K562 (cell line): ENCODE results near the gene MAML3. TPM values are rescaled to one million over a fixed set of nuclear protein-coding genes. Genes with fewer than 3 reads are reported as not detected.

Source experiments
- ATAC-seq: fragments of 200-7000 bp; cut with Tn5 transposase; 3 replicates; pipeline ENCODE4 v1.9.1; 2020; ENCODE audit warnings: moderate library complexity
- BruUV-seq: library from RNA; stranded (reverse); fragments of 400-500 nt; replicated peaks from 2 replicates; lab custom pipeline; 2021; lab: Mats Ljungman, UMichigan
- CTCF ChIA-PET: fragments of 300-600 bp; formaldehyde crosslinking; extraction: SDS; loops from one replicate; lab custom pipeline; 2021; ENCODE audit warnings: low intra/inter-chr PET ratio; lab: Yijun Ruan, JAX
- POLR2A ChIA-PET: fragments of 300-600, 350-650 bp; sonication (Branson Sonifier 250); formaldehyde crosslinking; extraction: SDS; loops from one replicate; lab custom pipeline; 2021; ENCODE audit warnings: antibody characterized with exemption, inconsistent platforms; lab: Yijun Ruan, JAX
- DNase-seq, 4 experiments: peaks; one replicate each; pipeline versions ENCODE4 v3.0.0 to v3.0.0-alpha.2; 2011 to 2018; ENCODE audit warnings: low spot score in 3 of 4, mixed read lengths in 3 of 4; ENCODE audit errors: extremely low read depth in 1 of 4
- FAIRE-seq: peaks from 2 replicates; lab custom pipeline; 2011; peaks lifted over from hg19 to GRCh38; lab: Jason Lieb, UNC
- H2AFZ ChIP-seq: 2 replicates; pipeline ENCODE4 v1.6.0; 2011; ENCODE audit warnings: low read depth, low read length, control low read depth, inconsistent platforms
- H3K27ac ChIP-seq: fragments of 200-600 bp; 3 replicates; pipeline ENCODE4 v1.8.0; 2011; ENCODE audit warnings: low read depth, mild to moderate bottlenecking, control low read depth, inconsistent platforms, low read length, moderate library complexity, mixed read lengths; ENCODE audit errors: extremely low read depth
- H3K27me3 ChIP-seq, 2 experiments: fragments of 300-600 bp in 1 of 2; 2 replicates in 1 of 2; 3 replicates in 1 of 2; pipeline versions ENCODE4 v1.6.0 to v1.8.0; 2011; ENCODE audit warnings: inconsistent platforms in 2 of 2, low read length in 2 of 2, mild to moderate bottlenecking in 1 of 2, mixed read lengths in 1 of 2, moderate library complexity in 1 of 2; ENCODE audit not compliant: control insufficient read depth in 2 of 2, insufficient read depth in 2 of 2
- H3K36me3 ChIP-seq: fragments of 300-600 bp; 3 replicates; pipeline ENCODE4 v1.8.0; 2011; ENCODE audit warnings: mild to moderate bottlenecking, low read length, inconsistent platforms; ENCODE audit not compliant: control insufficient read depth, insufficient read depth
- H3K4me1 ChIP-seq, 2 experiments: fragments of 200-600 bp in 1 of 2; replicated peaks in 1 of 2; 2 replicates in 1 of 2; 3 replicates in 1 of 2; pipeline versions ENCODE4 v1.5.1 to v1.8.0; 2011; ENCODE audit warnings: inconsistent platforms in 2 of 2, low read length in 2 of 2, mild to moderate bottlenecking in 1 of 2, mixed read lengths in 1 of 2, moderate library complexity in 1 of 2; ENCODE audit not compliant: control insufficient read depth in 2 of 2, insufficient read depth in 2 of 2
- H3K4me2 ChIP-seq: 2 replicates; pipeline ENCODE4 v1.6.1; 2011; ENCODE audit warnings: low read length, control low read depth, inconsistent platforms, mixed read lengths; ENCODE audit not compliant: insufficient read depth
- H3K4me3 ChIP-seq: fragments of 200-600 bp; sonication (generic), shearing (Covaris generic); 2 replicates; pipeline ENCODE4 v1.5.1; 2016; ENCODE audit warnings: control low read depth, inconsistent platforms
- H3K79me2 ChIP-seq: fragments of 200-600 bp; 3 replicates; pipeline ENCODE4 v1.8.0; 2011; ENCODE audit warnings: low read length, inconsistent platforms; ENCODE audit not compliant: control insufficient read depth, insufficient read depth
- H3K9ac ChIP-seq, 2 experiments: 2 replicates each; pipeline versions ENCODE4 v1.6.0 to v1.6.1; 2011; ENCODE audit warnings: low read depth in 2 of 2, low read length in 2 of 2, control low read depth in 1 of 2, inconsistent platforms in 1 of 2, mild to moderate bottlenecking in 1 of 2, mixed read lengths in 1 of 2; ENCODE audit not compliant: insufficient read depth in 1 of 2
- H3K9me1 ChIP-seq: one replicate; pipeline ENCODE4 v1.6.0; 2011; ENCODE audit warnings: inconsistent platforms, mild to moderate bottlenecking, low read length, moderate library complexity; ENCODE audit not compliant: control insufficient read depth, insufficient read depth
- H3K9me3 ChIP-seq: replicated peaks from 2 replicates; pipeline ENCODE4 v1.5.1; 2011; ENCODE audit warnings: low read depth, low read length, inconsistent platforms; ENCODE audit not compliant: control insufficient read depth, insufficient read depth
- H4K20me1 ChIP-seq: replicated peaks from 2 replicates; pipeline ENCODE4 v1.6.1; 2011; ENCODE audit warnings: low read length, inconsistent platforms, mixed read lengths; ENCODE audit not compliant: control insufficient read depth, insufficient read depth
- RFX1 ChIP-seq: fragments of 450-650 bp; IDR thresholded peaks from 2 replicates; pipeline ENCODE4 v1.6.1; 2016; ENCODE audit warnings: mild to moderate bottlenecking, moderate library complexity
- ZNF584 ChIP-seq: fragments of 200-800 bp; sonication (Bioruptor generic); IDR thresholded peaks from 2 replicates; pipeline ENCODE4 v1.6.1; 2016; ENCODE audit warnings: low read depth, mild to moderate bottlenecking, missing genetic modification characterization, missing compliant biosample characterization
- whole genome bisulfite sequencing: fragments of 100-300 bp; shearing (Covaris generic); methylation state at CpG from one replicate; pipeline ENCODE4 v1.1.6; 2016; ENCODE audit warnings: low coverage, mixed read lengths; ENCODE audit not compliant: insufficient coverage; ENCODE audit errors: missing lambda C conversion rate; 5-methylcytosine and 5-hydroxymethylcytosine counted together
- in situ Hi-C: fragments of 300-500 bp; cut with MboI; formaldehyde crosslinking; loops from 4 replicates; pipeline ENCODE4 v1.15.0; 2018; ENCODE audit warnings: inconsistent platforms, mixed read lengths
- intact Hi-C: fragments of 100-400 bp; cut with micrococcal nuclease; formaldehyde crosslinking; loops from 2 replicates; pipeline ENCODE4 v1.14.2; 2022
- polyA plus RNA-seq, 8 experiments: library from polyadenylated mRNA; depleted of rRNA in 4 of 8; stranded (reverse) in 5 of 8; unstranded in 3 of 8; fragments of >200 nt; fragmentation: Nextera tagmentation in 2 of 8; fragmentation: Illumina TruSeq in 1 of 8; extraction: Ambion mirVana in 2 of 8; extraction: Trizol in 1 of 8; gene quantifications; 2 replicates each; pipeline versions ENCODE4 v1.2.1 to v1.2.3, GENCODE V29; 2011 to 2014; ENCODE audit warnings: inconsistent platforms in 1 of 8, missing spikeins in 1 of 8
- total RNA-seq, 7 experiments: library from RNA; depleted of rRNA in 6 of 7; stranded (reverse); fragments of >200 nt in 6 of 7; fragmentation: Illumina TruSeq in 2 of 7; extraction: Trizol in 2 of 7; gene quantifications; 2 replicates each; pipeline versions ENCODE4 v1.2.1 to v1.2.3, GENCODE V29; 2011 to 2021; ENCODE audit warnings: low replicate concordance in 1 of 7
- TF ChIP-seq, protein P1 (sequence below): fragments of 450-650 bp; IDR thresholded peaks from 2 replicates; pipeline ENCODE4 v1.6.1; 2016; ENCODE audit warnings: antibody characterized with exemption

MAML3 gene
- total and polyA plus RNA-seq, 9 of the 15 experiments (the other 6 are each of a cell fraction or from before 2014, with no cell fraction given) = 0.01 to 0.55 (median 0.25) TPM

DNA sequence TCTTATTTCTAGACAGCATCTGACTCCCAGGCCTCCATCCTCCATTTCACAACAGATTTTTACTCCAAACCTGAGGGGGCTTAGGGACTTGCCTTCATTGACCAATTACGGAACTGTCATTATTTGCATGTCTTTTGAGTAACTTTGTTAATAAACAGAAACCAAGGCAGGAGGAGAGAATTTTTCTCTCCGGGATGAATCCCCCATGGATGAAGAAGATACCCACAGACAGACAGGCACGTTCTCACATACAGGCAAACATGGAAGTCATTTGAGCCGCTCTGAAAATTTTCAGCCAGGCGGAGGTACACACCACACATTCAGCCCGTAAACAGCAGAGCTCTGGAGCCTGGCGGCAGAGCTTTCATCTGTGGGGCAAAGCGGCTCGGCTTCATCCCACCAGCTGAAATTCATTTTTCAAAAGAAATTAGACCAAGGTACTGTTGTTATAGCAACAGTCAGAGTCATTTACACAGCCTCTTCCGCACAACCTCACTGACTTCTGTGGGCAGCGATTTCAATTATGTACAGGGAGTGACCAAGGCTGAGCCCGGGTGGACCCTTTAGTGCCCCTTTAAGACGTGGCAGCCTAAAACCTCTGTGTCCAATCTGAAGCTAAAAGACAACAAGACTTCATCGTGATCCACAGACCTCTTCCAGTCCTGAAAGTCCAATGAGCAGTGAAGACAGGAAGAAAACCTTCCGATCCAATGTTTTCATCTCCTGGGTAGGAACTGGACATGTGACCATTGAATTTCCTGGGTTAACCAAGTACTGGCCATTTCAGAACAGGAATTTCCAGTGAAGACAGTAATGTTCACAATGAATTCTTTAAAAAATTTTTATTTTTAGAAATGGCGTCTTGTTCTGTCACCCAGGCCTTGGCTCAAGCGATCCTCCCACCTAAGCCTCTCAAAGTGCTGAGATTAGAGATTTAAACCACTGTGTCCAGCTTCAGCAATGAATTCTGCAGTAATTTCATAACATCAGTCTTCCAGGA lies 251.4 kb downstream of the MAML3 start:
- no peak for DNase-seq
- intact Hi-C loops = no loop called here
- H3K79me2 ChIP-seq = no peaks in the 10 kb centered on the region
- no TSS peak for BruUV-seq
- TF ChIP-seq RFX1 = peak; percentile 9; the same call in 1 of the 2 replicates
- TF ChIP-seq, protein P1, sequence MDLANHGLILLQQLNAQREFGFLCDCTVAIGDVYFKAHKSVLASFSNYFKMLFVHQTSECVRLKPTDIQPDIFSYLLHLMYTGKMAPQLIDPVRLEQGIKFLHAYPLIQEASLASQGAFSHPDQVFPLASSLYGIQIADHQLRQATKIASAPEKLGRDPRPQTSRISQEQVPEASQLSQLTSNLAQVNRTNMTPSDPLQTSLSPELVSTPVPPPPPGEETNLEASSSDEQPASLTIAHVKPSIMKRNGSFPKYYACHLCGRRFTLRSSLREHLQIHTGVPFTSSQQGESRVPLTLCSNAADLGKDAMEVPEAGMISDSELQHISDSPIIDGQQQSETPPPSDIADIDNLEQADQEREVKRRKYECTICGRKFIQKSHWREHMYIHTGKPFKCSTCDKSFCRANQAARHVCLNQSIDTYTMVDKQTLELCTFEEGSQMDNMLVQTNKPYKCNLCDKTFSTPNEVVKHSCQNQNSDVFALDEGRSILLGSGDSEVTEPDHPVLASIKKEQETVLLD = no peak
- no peak for TF ChIP-seq ZNF584
- TF ChIP-seq, all 486 proteins: peak for 1
- ChIA-PET POLR2A (no interaction called here), CTCF (no interaction called here)
- H3K27ac ChIP-seq = no peak overlapping the region
- FAIRE-seq (no peak), ATAC-seq (no peak)
- no peaks in the 10 kb centered on the region for H3K9me1 ChIP-seq
- H3K4me3 ChIP-seq = no peak overlapping the region
- H3K36me3 ChIP-seq = no peaks in the 10 kb centered on the region
- no peak overlapping the region for H3K9ac ChIP-seq
- H3K4me1 ChIP-seq = no peaks in the 10 kb centered on the region
- H4K20me1 ChIP-seq = no peaks in the 10 kb centered on the region
- 3% methylated on average over 17 of the region's 17 CpGs for whole genome bisulfite sequencing
- H2AFZ ChIP-seq = no peak overlapping the region
- H3K4me2 ChIP-seq = no peak overlapping the region
- peaks cover 7 to 13% of the 10 kb centered on the region in 2 experiments for H3K27me3 ChIP-seq
- in situ Hi-C loops = no loop called here
- H3K9me3 ChIP-seq = no peaks in the 10 kb centered on the region
